ENCODE results near the gene EIF2A.
A peak's percentile ranks its signal among the peaks of the same experiment; 100 is the strongest.
"Not testable (repeated sequence)": the region's sequence is repeated elsewhere in the genome, so short reads cannot be mapped to it uniquely, and the experiment has no call there.

The EIF2A gene

DNA sequence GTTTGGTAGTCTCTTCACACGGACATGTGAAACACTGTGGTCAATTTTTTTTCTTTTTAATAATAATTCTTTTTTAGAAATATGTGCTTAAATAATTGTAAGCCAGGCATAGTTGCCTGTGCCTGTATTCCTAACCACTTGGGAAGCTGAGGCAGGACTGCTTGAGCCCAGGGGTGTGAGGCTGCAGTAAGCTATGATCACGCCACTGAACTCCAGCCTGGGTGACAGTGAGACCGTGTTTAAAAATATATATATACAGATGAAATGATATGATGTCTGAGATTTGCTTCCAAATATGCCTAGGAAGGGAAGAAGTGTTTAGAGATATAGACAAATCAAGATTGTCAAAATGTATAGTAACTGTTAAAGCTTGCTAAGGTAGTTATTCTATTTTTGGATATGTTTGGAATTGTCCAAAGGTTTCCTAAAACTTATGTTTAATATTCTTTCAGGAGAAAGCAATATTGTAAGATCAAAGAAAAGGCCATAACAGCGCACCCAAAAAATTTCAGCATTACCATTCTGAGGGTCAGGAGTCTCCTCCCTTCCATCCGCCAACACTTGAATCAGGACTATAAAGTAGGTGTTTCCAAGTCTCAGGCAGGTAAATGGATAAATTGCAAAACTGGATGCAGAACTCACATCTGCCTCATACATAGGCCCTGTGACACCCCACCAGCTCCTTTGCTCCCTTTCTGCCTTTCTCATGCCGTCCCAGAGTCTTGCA, 56.0 kb downstream of the EIF2A start:
- DNase-seq (ENCODE audit: low spot score) = no peak

DNA sequence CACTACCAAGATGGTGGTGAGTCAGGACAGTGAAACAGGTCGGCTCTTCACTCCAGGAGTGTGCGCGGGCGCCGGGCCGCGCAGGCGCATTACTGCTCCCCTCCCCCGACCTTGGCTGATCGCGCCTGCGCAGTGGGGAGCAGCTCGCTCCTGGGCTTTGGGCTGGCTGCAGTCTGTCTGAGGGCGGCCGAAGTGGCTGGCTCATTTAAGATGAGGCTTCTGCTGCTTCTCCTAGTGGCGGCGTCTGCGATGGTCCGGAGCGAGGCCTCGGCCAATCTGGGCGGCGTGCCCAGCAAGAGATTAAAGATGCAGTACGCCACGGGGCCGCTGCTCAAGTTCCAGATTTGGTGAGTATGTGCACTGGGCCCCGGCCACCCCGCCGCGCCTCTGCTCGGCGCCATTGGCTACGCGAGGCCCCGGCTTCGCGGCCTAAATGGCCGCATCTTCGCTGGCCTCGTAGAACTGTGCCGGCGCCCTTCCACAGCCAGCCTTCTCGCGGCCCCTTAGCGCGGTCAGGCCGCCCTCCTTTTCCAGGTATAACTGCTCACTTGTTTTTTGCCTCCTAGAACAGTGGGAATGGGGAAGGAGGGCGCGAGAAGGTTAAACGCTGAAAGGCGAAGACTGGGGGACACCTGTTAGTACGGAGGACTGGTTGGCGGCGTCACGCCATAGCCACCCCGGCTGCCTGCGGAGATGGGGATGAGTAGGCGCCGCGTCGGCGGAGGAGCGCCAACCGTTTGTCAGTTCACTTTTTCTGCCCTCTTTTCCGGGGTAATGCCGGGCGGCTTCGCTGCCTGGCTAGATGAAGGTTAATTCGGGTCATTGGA, 56.8 kb downstream of the EIF2A start, which contains the start of gene SELENOT:
Gene SELENOT, plus strand, starts transcription at position 169 of the 827 bp plus-strand sequence. Its CDS starts 42 bp downstream, at position 211.
- DNase-seq (ENCODE audit: low spot score) = peak; percentile 95

DNA sequence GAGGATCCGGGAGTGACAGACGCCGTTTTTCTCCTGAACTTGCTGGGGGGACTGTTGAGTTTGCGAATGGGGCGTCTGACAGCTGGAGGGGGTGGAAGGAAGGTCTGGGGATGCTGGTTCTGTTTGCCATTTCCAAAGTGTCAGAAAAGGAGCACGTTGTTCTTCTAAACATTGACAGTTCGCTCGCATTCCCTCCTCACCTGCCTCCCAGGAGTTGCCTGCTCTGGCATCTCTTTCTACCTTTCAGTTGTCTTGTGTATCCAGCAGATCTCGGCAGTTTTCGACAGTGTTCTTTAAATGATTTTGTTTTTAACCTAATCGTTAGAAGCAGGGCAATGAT, 57.4 kb downstream of the EIF2A start:
- DNase-seq (ENCODE audit: low spot score) = peak; percentile 42

DNA sequence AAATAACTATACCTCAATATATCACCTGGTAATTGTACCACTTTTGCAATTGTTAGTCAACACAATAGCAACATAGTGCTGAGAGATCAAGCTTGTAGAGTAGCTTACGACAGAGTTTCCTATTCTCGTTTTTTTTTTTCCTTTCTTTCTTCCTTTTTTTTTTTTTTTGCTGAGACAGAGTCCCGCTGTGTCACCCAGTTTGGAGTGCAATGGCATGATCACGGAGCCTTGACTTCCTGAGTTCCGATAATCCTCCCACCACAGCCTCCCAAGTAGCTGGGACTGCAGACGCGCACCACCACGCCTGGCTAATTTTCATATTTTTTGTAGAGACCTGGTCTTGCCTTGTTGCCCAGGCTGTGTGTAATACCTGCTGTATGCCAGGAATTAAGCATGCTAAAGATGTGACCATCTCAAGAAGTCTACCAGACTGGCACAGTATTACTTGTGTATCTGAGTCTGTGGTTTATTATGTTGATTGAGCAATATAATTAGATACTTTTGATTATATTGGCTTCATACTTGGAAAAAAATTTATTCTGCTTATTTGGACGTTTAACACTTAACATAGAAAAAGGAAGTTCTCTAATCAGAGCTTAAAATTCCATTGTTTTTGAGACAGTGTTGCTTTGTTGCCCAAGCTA, 59.5 kb downstream of the EIF2A start:
- DNase-seq (ENCODE audit: low spot score) = no peak

DNA sequence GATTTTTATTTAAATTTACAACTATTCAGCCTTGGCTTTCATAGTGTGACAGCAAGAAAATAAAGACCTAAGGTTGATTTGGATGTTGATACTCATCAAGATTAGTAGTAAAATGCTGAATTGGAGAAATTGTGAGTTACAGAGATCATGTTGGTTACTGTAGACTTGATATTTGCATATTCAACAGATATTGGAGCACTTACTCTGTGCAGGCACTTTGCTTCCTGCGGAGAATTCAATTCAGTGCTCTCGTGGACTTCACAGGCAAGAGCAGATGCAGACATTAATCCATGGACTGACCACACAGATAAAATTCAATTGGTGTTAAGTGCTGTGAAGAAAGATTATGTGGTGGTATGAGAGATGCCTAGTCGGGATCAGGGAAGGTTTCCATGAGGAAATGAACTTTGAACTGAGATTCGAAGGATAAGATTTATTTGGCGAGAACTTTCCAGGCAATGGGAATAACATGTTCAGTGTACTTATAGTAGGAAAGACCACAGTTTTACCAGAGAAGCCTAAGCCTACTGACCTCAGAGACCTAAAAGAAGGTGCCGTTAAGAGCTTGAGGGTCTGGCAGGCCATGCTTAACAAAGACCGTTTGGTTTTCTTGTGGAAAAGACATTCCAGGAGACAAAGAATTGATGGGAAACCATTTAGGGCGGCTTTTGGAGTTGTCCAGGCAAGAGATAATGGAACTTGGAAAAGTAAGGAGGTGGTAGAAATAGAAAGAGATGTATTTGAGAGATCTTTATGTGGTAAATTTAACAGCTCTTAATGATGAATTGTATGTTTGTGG, 60.9 kb downstream of the EIF2A start:
- no peak for DNase-seq (ENCODE audit: low spot score)

DNA sequence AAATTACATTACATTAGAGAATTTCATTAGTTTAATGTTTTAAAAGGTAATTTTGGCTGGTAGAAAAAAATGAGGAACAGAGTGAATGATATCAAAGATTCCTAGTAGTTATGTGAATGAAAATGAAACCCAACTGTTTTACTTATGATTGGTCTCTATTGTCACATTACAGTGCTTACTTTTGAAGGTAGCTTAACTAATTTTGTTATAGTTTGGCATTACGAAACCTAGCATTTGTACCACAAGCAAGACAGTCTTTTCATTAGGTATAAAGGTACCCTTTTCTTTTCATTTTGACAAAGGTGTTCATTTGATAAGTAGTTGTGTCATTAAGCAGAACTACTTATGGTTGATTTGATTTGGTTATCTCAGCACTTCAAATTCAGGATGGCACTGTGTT, 63.4 kb downstream of the EIF2A start:
- no peak for DNase-seq (ENCODE audit: low spot score)

DNA sequence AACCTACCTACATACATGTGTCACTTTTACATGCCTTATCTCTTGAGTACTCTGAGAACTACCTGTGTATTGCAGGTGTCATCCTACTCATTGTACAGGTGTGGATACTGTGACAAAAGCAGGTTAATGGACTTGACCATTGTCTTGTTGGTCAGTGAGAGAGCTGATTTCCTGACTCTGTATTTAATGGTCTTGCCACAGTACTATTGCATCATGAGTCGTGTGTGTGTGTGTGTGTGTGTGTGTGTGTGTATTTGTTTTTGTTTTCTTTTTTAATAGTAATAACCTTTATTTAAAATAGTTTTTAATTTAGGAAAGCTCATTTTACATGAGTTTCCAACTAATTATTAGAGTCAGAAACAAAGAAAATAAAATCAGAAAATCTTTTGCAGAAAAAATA, 64.2 kb downstream of the EIF2A start:
- no peak for DNase-seq (ENCODE audit: low spot score)

DNA sequence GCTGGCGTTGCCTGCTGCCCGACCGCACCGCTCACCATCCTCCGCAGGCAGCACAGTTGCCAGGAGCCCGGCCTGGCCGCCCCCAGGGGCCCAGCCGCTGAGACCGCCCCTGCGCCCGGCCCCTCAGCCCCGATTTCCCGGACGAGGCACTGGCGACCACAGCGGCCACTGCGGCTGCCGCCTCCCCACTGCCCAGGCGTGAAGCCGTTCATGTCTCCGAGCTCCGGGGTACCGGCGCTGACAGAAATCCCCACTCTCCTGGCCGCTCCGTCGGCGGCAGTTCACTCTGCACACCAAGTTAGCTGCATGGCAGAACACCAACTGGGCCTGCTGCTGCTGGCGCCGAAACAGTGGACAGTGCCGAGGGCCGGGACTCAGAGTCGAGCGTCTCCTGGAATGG, 65.1 kb downstream of the EIF2A start:
- no peak for DNase-seq (ENCODE audit: low spot score)

DNA sequence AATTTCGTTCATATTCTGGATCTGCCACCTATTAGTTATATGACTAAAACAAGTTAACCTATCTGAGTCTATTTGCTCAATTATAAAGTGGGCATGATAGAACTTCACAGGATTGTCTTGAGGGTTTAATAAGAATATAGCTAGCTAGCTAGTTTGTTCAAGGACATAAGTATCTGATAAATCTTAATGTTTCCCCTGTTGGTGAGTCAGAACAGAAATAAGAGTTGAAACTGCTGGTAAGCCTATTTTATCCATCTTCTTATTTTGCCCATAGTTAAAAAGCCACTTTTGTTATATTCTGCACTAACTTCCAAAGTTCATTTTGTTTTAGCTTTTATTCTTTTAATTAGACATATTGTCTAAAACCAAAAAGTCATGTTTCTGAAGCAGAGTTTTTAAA, 65.9 kb downstream of the EIF2A start:
- DNase-seq (ENCODE audit: low spot score) = no peak

DNA sequence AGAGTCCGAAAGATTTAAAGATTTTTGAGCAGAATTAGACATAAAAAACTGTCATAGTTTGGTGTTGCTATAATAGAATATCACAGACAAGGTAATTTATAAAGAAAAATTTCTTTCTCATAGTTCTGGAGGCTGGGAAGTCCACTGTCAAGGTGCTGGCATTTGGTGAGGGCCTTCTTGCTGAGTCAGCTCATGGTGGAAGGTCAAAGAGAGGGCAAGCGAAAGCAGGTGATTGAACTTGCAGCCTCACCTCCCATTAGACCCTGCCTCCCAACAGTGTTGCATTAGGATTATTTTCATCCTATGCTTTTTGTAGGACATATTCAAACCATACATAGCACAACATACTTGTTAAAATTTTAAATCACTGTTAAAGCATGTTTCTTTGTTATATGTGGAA, 66.4 kb downstream of the EIF2A start:
- no peak for DNase-seq (ENCODE audit: low spot score)

DNA sequence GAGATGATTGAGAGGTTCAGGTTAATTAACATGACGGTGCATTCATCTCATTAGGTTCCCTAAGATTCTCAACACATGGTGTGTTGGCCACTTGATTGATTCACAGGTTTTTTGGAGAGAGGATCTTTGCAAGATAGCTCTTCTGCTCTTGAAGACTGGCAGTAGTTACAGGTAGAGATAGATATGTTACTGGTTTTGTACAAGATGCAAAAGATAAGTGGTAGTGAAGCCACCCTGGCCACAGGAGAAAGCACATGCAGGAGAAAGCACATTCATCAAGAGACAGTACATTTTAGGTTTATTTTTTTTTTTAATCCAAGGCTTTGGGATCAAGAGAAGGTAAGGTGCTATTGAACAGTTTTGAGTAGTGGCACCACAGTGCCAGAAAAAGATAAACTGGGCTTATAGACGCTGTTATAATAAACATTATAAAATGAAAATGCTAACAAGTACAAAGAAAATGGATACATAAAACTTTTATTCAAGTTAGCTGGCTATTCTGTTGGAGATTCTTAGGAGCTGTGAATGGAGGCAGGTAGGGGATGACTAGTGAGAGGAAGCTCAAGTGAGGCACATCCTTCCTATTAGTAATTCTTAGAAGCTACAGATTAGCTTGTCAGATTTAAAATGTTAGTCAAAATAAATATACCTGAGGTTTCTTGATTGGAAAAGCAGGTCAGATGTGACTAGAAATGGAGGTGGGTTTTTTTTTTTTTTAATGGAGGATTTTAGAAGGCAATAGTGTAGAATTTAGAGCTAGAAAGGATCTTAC, 67.3 kb downstream of the EIF2A start:
- no peak for DNase-seq (ENCODE audit: low spot score)

DNA sequence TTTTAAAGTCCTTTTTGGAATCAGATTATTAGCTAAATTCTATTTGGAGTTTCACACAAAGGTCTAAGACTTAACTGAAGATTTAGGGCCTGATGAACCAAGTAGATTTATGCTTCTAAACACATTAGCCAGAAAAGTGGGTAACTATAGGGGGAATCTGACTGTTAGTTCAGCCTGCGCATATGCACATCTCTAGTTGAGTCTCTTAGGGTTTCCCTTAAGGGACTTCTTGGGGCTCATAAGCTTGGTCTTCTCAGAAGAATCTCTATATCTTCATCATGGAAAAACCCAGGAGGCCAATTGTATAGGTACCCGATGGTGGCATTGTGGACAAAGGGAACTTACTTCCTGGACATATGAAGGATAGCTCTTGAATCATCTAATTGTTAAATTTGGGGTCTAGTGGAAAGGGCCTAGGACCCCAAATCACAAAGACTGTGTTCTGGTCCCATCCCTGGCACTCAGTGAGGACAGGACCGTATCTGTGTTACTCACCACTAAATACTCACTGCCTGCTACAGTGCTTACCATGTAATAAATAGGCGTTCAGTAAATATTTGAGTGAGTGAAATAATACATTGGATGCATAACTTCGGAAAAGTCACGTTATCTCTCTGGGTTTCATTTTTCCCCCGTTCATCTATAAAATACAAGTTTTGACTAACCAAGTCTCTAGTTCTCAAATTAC, 73.6 kb downstream of the EIF2A start:
- DNase-seq (ENCODE audit: low spot score) = no peak

DNA sequence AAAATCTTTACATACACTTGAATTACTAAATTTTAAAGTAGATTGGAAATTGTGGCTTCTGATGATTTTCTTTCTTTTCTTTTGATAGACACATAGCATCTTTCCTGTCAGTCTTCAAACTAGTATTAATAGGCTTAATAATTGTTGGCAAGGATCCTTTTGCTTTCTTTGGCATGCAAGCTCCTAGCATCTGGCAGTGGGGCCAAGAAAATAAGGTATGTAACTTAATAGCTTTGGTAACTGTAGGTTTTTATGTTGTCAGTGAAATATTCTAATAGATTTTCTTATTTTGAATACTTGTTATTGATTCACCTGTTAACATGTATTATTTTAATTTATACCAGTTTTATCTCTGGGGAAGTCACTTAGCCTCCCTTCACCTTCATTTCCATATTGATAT, 76.4 kb downstream of the EIF2A start:
- DNase-seq (ENCODE audit: low spot score) = not testable (repeated sequence)

DNA sequence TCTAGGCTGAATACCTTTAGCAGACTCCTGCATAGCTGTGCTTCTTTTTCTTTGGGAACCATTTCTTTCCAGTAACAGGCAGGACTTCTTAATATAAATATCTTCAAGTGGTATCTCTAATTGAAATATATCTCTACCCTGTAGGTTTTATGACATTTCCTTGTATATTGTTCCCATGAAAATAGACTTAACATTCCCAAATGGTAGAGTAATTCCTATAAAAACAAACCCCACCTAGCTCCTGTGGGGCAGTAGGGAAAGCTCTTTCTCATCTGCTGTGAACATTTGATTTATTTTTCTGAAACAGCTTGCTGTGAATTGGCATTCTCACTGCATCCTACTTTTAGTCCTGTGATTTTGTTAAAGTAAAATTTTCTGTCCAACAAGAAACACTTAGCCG, 77.4 kb downstream of the EIF2A start:
- DNase-seq (ENCODE audit: low spot score) = no peak

DNA sequence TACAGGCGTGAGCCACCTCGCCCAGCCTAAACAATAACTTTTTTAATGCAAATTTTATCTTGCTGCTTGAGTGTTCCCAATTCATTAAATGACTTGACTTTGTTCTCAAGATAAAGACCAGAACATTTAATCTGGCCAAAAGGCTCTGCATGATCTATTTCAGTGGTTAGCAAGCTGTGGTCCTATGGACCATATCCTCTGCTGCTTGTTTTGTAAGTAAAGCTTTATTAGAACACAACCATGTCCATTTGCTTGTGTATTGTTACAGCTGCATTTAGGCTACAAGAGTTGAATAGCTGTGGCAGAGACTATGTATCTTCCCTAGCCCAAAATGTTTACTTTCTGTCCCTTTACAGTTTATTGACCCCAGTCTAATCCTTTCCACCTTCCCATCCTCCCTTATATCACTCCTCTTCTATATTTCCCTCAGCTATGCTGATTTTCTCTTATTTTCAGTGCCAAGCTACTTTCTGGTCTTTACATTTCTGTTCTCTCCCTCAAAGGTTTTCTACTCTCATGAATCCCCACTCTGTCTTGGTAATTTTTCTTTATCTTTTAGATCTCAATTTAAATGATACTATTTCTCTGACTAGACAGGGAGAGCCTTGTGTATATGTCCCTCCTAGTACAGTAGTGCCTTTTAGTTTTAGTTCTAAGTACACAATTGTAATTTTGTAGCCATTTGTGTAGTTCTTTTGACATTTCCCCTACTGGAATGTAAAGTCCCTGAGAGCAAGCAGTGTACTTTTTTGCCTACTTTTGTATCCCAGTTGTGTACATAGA, 79.8 kb downstream of the EIF2A start:
- DNase-seq (ENCODE audit: low spot score) = no peak

DNA sequence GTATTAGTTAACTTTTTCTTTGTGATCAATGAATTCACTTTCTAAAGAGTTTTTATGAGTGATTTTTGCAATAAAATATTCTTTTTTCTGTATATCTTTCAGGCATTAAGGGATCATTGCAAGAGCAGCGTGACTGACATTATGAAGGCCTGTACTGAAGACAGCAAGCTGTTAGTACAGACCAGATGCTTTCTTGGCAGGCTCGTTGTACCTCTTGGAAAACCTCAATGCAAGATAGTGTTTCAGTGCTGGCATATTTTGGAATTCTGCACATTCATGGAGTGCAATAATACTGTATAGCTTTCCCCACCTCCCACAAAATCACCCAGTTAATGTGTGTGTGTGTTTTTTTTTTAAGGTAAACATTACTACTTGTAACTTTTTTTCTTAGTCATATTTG, 81.0 kb downstream of the EIF2A start:
- no peak for DNase-seq (ENCODE audit: low spot score)

DNA sequence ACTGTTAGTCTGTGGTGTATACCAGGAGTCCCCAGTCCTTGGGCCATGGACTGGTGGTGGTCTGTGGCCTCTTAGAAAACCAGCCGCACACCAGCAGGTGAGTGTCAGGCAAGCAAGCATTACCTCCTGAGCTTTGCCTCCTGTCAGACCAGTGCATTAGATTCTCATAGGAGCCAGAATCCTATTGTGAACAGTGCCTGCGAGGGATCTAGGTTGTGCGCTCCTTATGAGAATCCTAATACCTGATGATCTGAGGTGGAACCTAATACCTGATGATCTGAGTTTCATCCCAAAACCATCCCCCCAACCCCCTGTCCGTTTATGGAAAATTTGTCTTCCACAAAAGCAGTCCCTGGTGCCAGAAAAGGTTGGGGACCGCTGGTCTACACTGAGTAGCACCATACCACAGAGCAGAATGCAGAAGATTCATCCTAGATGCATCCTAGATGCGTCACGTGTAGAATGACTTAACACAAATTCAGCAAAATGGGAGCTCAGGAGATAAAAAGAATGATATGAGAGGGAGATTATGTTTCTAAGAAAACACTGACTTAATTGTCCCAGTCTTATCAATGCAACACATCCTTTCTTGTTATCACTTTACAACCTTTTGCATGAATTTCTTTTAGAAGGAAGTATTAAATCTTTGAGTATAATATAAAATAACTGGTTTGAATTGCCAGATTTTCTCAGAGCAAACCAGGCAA, 85.1 kb downstream of the EIF2A start:
- DNase-seq (ENCODE audit: low spot score) = no peak

DNA sequence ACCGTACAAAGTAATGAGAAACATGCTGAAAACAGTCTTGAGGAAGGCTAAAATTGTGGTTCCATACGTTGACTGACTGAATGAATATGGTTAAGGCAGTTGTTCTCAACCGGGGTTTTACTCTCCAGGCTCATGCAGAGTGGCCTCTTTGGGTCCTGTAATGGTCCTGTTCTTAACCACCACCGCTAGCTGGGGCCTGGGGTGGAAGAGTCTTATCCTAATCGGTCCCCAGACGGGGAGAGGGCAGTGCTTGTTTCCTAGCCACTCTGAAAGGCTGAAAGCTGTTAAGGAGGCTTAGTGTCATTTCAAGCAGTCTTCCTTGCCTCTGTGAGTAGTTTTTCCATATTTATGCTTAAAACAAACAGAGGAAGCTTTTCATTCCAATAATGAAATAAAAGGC, 88.5 kb downstream of the EIF2A start:
- DNase-seq (ENCODE audit: low spot score) = no peak

DNA sequence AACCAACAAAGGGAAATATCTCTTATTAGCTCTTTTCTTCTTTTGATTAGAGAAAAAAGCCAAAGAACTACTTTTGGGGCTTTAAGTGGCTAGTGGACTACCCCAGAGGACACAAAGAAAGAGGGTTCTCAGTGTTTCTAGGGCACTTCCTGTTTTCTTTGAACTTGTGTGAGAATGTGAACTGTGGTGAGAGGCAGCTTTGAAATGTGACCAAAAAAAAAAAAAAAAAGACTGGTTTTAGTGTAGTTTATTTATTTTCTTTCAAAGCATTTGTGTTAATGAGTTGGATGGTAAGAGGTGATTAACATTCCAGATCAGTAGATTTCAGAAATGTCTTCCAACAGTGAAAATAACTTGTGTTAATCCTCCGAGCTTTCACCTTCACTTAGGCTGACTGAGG, 88.9 kb downstream of the EIF2A start:
- no peak for DNase-seq (ENCODE audit: low spot score)
